Type B pancreatic cell (in vitro differentiated cells): Measurements from ENCODE around the gene SLC12A8. TPM values are rescaled to one million over a fixed set of nuclear protein-coding genes. Genes with fewer than 3 reads are reported as not detected.

Experiments used
- DNase-seq: peaks from one replicate; pipeline ENCODE4 v3.0.0; 2021; ENCODE audit warnings: mixed read lengths; ENCODE audit not compliant: unreplicated experiment; ENCODE audit errors: extremely low spot score
- H3K27ac Mint-ChIP-seq: 2 replicates; pipeline ENCODE4 v1.8.0; 2021; ENCODE audit warnings: mild to moderate bottlenecking, mixed read lengths
- H3K27me3 Mint-ChIP-seq: 2 replicates; pipeline ENCODE4 v1.8.0; 2021; ENCODE audit warnings: mixed read lengths
- H3K36me3 Mint-ChIP-seq: 2 replicates; pipeline ENCODE4 v1.8.0; 2021; ENCODE audit warnings: mixed read lengths
- H3K4me1 Mint-ChIP-seq: one replicate; pipeline ENCODE4 v1.8.0; 2021; ENCODE audit warnings: mixed read lengths; ENCODE audit not compliant: unreplicated experiment
- H3K4me3 Mint-ChIP-seq: 2 replicates; pipeline ENCODE4 v1.8.0; 2021; ENCODE audit warnings: mild to moderate bottlenecking, mixed read lengths
- H3K9me3 Mint-ChIP-seq: 2 replicates; pipeline ENCODE4 v1.8.0; 2021; ENCODE audit warnings: mixed read lengths
- CTCF ChIP-seq: fragments of 200-600 bp; sonication (generic); conservative IDR thresholded peaks from 2 replicates; pipeline ENCODE4 v1.5.0; 2021; ENCODE audit warnings: antibody characterized with exemption, mild to moderate bottlenecking
- total RNA-seq: library from RNA; stranded (reverse); gene quantifications from 2 replicates; pipeline ENCODE4 v1.2.1, GENCODE V29; 2021; ENCODE audit warnings: low replicate concordance

The SLC12A8 gene
- total RNA-seq, 1 donor from 2014 or later = 6.8 TPM

GRCh38 chr3:125110016-125110875 is 102.3 kb downstream of the SLC12A8 start:
- H3K4me1 Mint-ChIP-seq = peaks cover 8% of the 10 kb centered on the region
- TF ChIP-seq CTCF = no peak
- DNase-seq = no peak
- H3K9me3 Mint-ChIP-seq = no peaks in the 10 kb centered on the region
- no peak overlapping the region for H3K4me3 Mint-ChIP-seq
- no peak overlapping the region for H3K27ac Mint-ChIP-seq
- H3K27me3 Mint-ChIP-seq = no peaks in the 10 kb centered on the region
- H3K36me3 Mint-ChIP-seq = no peaks in the 10 kb centered on the region

GRCh38 chr3:125109536-125109925 is 103.0 kb downstream of the SLC12A8 start:
- H3K4me3 Mint-ChIP-seq = no peak overlapping the region
- peaks cover 8% of the 10 kb centered on the region for H3K4me1 Mint-ChIP-seq
- no peaks in the 10 kb centered on the region for H3K36me3 Mint-ChIP-seq
- no peak for TF ChIP-seq CTCF
- H3K9me3 Mint-ChIP-seq = no peaks in the 10 kb centered on the region
- H3K27ac Mint-ChIP-seq = no peak overlapping the region
- no peaks in the 10 kb centered on the region for H3K27me3 Mint-ChIP-seq
- no peak for DNase-seq

- no peaks in the 10 kb centered on the region for H3K27me3 Mint-ChIP-seq
- H3K36me3 Mint-ChIP-seq = no peaks in the 10 kb centered on the region
- peaks cover 6% of the 10 kb centered on the region for H3K4me1 Mint-ChIP-seq
- no peak for DNase-seq
- TF ChIP-seq CTCF = no peak
- H3K4me3 Mint-ChIP-seq = no peak overlapping the region
- no peaks in the 10 kb centered on the region for H3K9me3 Mint-ChIP-seq
- no peak overlapping the region for H3K27ac Mint-ChIP-seq
These were observed 103.6 kb downstream of the SLC12A8 start for GRCh38 chr3:125108833-125109535.

- no peak overlapping the region for H3K27ac Mint-ChIP-seq
- DNase-seq = no peak
- H3K9me3 Mint-ChIP-seq = no peaks in the 10 kb centered on the region
- no peak for TF ChIP-seq CTCF
- no peaks in the 10 kb centered on the region for H3K36me3 Mint-ChIP-seq
- H3K27me3 Mint-ChIP-seq = no peaks in the 10 kb centered on the region
- H3K4me3 Mint-ChIP-seq = no peak overlapping the region
- peaks cover 3% of the 10 kb centered on the region for H3K4me1 Mint-ChIP-seq
These were observed 104.5 kb downstream of the SLC12A8 start for GRCh38 chr3:125107861-125108567.

GRCh38 chr3:125107363-125107762 is 105.2 kb downstream of the SLC12A8 start:
- H3K36me3 Mint-ChIP-seq = no peaks in the 10 kb centered on the region
- DNase-seq = no peak
- H3K4me1 Mint-ChIP-seq = peaks cover 6% of the 10 kb centered on the region
- H3K9me3 Mint-ChIP-seq = no peaks in the 10 kb centered on the region
- no peaks in the 10 kb centered on the region for H3K27me3 Mint-ChIP-seq
- H3K4me3 Mint-ChIP-seq = no peak overlapping the region
- H3K27ac Mint-ChIP-seq = no peak overlapping the region
- TF ChIP-seq CTCF = no peak
